Caco-2 (cell line): ENCODE results near the gene RASSF7. TPM values are rescaled to one million over a fixed set of nuclear protein-coding genes. Genes with fewer than 3 reads are reported as not detected.

ENCODE experiments used
- BruUV-seq: library from RNA; stranded (reverse); fragments of 400-500 nt; replicated peaks from 2 replicates; lab custom pipeline; 2021; lab: Mats Ljungman, UMichigan
- CTCF ChIA-PET: fragments of 300-600 bp; sonication (Branson Sonifier 250); formaldehyde crosslinking; loops from one replicate; lab custom pipeline; 2022; ENCODE audit warnings: antibody characterized with exemption; lab: Charles Lee
- POLR2A ChIA-PET: fragments of 300-600 bp; sonication (Branson Sonifier 250); formaldehyde crosslinking; loops from one replicate; lab custom pipeline; 2022; ENCODE audit warnings: antibody characterized with exemption; lab: Charles Lee
- DNase-seq, 2 experiments: peaks; one replicate each; pipeline versions ENCODE4 v3.0.0 to v3.0.0-alpha.2; 2020 to 2022
- H3K27me3 ChIP-seq: replicated peaks from 2 replicates; pipeline ENCODE4 v1.6.0; 2011; ENCODE audit warnings: low read length; ENCODE audit not compliant: control insufficient read depth, insufficient read depth
- H3K36me3 ChIP-seq: 2 replicates; pipeline ENCODE4 v1.5.1; 2011; ENCODE audit warnings: low read length; ENCODE audit not compliant: control insufficient read depth, insufficient read depth
- H3K4me1 ChIP-seq: fragments of 250-450 bp; sonication (Bioruptor Pico); 2 replicates; pipeline ENCODE4 v1.5.1; 2020; ENCODE audit warnings: mild to moderate bottlenecking
- H3K4me3 ChIP-seq: 2 replicates; pipeline ENCODE4 v1.5.1; 2011; ENCODE audit warnings: low read depth, mild to moderate bottlenecking, control low read depth, low read length
- H3K9me3 ChIP-seq: fragments of 250-450 bp; sonication (Bioruptor Pico); 2 replicates; pipeline ENCODE4 v1.5.1; 2020; ENCODE audit warnings: mild to moderate bottlenecking, moderate library complexity
- H3K27ac Mint-ChIP-seq: one replicate; pipeline ENCODE4 v1.8.0; 2022; ENCODE audit warnings: mixed read lengths; ENCODE audit not compliant: unreplicated experiment
- H3K27me3 Mint-ChIP-seq: one replicate; pipeline ENCODE4 v1.8.0; 2022; ENCODE audit warnings: mixed read lengths; ENCODE audit not compliant: insufficient read depth, unreplicated experiment
- H3K36me3 Mint-ChIP-seq: one replicate; pipeline ENCODE4 v1.8.0; 2022; ENCODE audit warnings: mild to moderate bottlenecking, mixed read lengths; ENCODE audit not compliant: insufficient read depth, unreplicated experiment
- H3K4me1 Mint-ChIP-seq: one replicate; pipeline ENCODE4 v1.8.0; 2022; ENCODE audit warnings: low read depth, mixed read lengths; ENCODE audit not compliant: unreplicated experiment
- H3K4me3 Mint-ChIP-seq: one replicate; pipeline ENCODE4 v1.8.0; 2022; ENCODE audit warnings: mild to moderate bottlenecking, moderate library complexity, mixed read lengths; ENCODE audit not compliant: unreplicated experiment
- H3K9me3 Mint-ChIP-seq: one replicate; pipeline ENCODE4 v1.8.0; 2022; ENCODE audit warnings: mixed read lengths; ENCODE audit not compliant: unreplicated experiment
- intact Hi-C: fragments of 100-400 bp; cut with micrococcal nuclease; formaldehyde crosslinking; loops from one replicate; pipeline ENCODE4 v1.10.0; 2022; ENCODE audit not compliant: unreplicated experiment
- total RNA-seq: library from RNA; stranded (reverse); gene quantifications from 2 replicates; pipeline ENCODE4 v1.2.3, GENCODE V29; 2022
- TF ChIP-seq, protein P1 (sequence below), 2 experiments: fragments of 200-600 bp in 1 of 2; IDR thresholded peaks; 1 replicate in 1 of 2; 2 replicates in 1 of 2; pipeline versions ENCODE4 v1.5.1 to v1.8.0; 2011 to 2022; ENCODE audit warnings: antibody characterized with exemption in 1 of 2, control low read depth in 1 of 2, inconsistent platforms in 1 of 2, low read depth in 1 of 2, low read length in 1 of 2, mild to moderate bottlenecking in 1 of 2, moderate library complexity in 1 of 2; ENCODE audit not compliant: insufficient read depth in 1 of 2, severe bottlenecking in 1 of 2, unreplicated experiment in 1 of 2

Gene RASSF7
- total RNA-seq, 1 experiment from 2014 or later: 65.5 TPM

DNA sequence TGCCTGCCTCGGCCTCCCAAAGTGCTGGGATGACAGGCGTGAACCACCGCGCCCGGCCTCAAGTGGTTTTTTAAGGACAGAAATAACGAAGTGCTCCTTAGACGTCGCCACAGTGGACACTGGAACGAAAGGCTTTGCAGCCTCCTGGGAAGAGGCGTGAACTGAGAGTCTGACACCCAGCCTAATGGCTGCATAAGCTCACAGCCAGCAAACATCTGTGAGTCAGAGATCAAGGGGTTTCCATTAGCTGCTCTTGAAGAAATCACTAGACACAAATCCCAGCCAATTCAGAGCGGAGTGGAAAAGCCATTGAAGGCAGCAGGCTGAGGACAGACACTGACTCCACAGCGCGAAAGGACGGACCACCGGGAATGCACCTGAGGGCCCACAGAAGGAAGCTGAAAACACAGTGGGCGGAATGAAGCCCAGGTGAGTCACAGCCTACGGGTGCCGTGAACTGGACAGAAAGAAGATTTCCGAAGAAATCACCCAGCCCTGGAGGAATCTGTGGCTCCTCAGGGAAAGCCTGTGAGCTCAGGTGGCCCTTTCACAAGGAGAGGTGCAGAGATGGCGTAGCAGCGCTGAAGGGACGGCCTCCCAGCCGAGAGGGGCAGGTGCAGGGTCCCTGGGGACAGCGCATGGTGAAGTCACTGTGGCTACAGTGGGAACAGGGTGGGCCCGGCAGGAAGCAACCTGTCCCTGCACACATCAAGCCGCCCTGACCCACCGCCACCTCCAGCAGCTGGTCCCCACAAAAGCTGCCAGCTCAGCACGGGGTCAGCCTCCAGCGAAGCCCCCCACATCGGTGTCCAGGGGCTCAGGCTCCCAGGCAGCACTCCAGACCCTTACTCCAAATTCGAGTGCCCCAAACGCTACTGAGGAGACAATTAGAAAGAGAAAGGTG is 11.8 kb upstream of the RASSF7 start:
- peaks cover 5% of the 10 kb centered on the region for H3K4me1 ChIP-seq
- Mint-ChIP-seq H3K9me3 (no peaks in the 10 kb centered on the region), H3K36me3 (no peaks in the 10 kb centered on the region), H3K27ac (no peak overlapping the region), H3K27me3 (no peaks in the 10 kb centered on the region), H3K4me1 (no peaks in the 10 kb centered on the region), H3K4me3 (no peak overlapping the region)
- intact Hi-C loops: no loop called here
- H3K27me3 ChIP-seq: no peaks in the 10 kb centered on the region
- no peaks in the 10 kb centered on the region for H3K9me3 ChIP-seq
- no TSS peak for BruUV-seq
- no peak for DNase-seq
- no peak overlapping the region for H3K4me3 ChIP-seq
- TF ChIP-seq, protein P1, sequence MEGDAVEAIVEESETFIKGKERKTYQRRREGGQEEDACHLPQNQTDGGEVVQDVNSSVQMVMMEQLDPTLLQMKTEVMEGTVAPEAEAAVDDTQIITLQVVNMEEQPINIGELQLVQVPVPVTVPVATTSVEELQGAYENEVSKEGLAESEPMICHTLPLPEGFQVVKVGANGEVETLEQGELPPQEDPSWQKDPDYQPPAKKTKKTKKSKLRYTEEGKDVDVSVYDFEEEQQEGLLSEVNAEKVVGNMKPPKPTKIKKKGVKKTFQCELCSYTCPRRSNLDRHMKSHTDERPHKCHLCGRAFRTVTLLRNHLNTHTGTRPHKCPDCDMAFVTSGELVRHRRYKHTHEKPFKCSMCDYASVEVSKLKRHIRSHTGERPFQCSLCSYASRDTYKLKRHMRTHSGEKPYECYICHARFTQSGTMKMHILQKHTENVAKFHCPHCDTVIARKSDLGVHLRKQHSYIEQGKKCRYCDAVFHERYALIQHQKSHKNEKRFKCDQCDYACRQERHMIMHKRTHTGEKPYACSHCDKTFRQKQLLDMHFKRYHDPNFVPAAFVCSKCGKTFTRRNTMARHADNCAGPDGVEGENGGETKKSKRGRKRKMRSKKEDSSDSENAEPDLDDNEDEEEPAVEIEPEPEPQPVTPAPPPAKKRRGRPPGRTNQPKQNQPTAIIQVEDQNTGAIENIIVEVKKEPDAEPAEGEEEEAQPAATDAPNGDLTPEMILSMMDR (IDR thresholded peaks at IDR 0.05; ENCODE audit: insufficient read depth in 1 of 2, low read depth in 1 of 2, low read length in 1 of 2, severe bottlenecking in 1 of 2, unreplicated experiment in 1 of 2): no peak
- no peaks in the 10 kb centered on the region for H3K36me3 ChIP-seq
- CTCF ChIA-PET: no interaction called here
- POLR2A ChIA-PET: interaction anchor here (0.6 kb wide), 1 partner anchor 271 kb away, joined by 3 read pairs; no protein-coding TSS in a partner anchor

DNA sequence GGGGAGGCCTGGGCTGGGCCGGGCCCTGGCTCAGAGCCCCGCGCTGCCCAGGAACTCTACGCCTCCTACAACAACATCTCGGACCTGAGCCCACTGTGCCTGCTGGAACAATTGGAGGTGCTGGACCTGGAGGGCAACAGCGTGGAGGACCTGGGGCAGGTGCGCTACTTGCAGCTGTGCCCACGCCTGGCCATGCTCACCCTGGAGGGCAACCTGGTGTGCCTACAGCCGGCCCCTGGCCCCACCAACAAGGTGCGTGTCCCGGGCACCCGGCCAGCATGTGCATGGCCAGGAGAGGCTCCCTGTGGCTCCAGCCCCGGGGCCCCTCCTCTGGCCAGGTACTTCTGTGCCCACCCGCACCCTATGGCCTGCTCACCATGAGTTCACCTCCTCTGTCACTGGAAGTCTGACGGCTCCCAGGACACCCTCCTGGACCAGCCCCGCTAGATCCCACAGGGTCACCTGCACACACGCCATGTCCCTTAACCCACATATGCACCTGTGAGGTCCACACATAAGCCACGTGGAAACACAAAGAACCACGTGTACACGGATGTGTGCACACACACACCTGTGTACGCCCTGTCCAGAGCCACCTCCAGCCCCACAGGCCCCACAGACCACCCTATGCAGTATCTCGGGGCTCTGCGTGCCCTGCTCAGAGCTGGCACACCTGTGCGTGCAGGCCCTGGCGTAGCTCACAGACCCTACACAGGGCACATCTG is 10.6 kb upstream of the RASSF7 start:
- Mint-ChIP-seq H3K4me1 (no peaks in the 10 kb centered on the region), H3K27ac (no peak overlapping the region), H3K4me3 (no peak overlapping the region), H3K36me3 (no peaks in the 10 kb centered on the region), H3K9me3 (no peaks in the 10 kb centered on the region), H3K27me3 (no peaks in the 10 kb centered on the region)
- ChIA-PET CTCF (no interaction called here), POLR2A (no interaction called here)
- Histone ChIP-seq H3K36me3 (no peaks in the 10 kb centered on the region), H3K9me3 (no peaks in the 10 kb centered on the region), H3K4me3 (no peak overlapping the region), H3K4me1 (peaks cover 13% of the 10 kb centered on the region), H3K27me3 (no peaks in the 10 kb centered on the region)
- TF ChIP-seq, protein P1 (IDR thresholded peaks at IDR 0.05; ENCODE audit: insufficient read depth in 1 of 2, low read depth in 1 of 2, low read length in 1 of 2, severe bottlenecking in 1 of 2, unreplicated experiment in 1 of 2): no peak
- BruUV-seq: no TSS peak
- no peak for DNase-seq
- intact Hi-C loops: loop anchor here (10.0 kb wide), 1 partner anchor 175 kb away; no protein-coding TSS in a partner anchor

DNA sequence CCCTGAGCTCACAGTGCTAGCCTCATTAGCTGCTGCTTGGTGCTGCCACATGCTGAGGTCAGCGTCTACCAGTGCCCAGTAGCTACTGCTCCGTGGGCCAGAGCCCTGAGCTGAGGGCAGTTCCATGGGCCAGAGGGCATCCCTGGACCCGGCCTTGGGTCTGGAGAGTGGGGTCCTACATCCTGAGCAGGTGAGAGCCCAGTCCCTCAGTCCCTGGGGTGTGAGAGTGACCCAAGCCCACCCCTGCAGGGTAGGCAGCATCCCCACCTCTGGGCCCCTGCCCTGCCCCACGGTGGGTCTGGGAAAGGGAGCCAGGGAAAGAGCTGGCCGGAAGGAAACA is 10.1 kb upstream of the RASSF7 start:
- H3K4me1 ChIP-seq: peaks cover 13% of the 10 kb centered on the region
- no peaks in the 10 kb centered on the region for H3K9me3 ChIP-seq
- intact Hi-C loops: loop anchor here (10.0 kb wide), 1 partner anchor 174 kb away; no protein-coding TSS in a partner anchor
- no TSS peak for BruUV-seq
- no peaks in the 10 kb centered on the region for H3K27me3 ChIP-seq
- no peaks in the 10 kb centered on the region for H3K36me3 Mint-ChIP-seq
- no peaks in the 10 kb centered on the region for H3K27me3 Mint-ChIP-seq
- H3K9me3 Mint-ChIP-seq: no peaks in the 10 kb centered on the region
- ChIA-PET POLR2A (no interaction called here), CTCF (interaction anchor here (0.9 kb wide), 1 partner anchor 102 kb away, joined by 5 read pairs; no protein-coding TSS in a partner anchor)
- TF ChIP-seq, protein P1 (IDR thresholded peaks at IDR 0.05; ENCODE audit: insufficient read depth in 1 of 2, low read depth in 1 of 2, low read length in 1 of 2, severe bottlenecking in 1 of 2, unreplicated experiment in 1 of 2): no peak
- H3K4me3 ChIP-seq: no peak overlapping the region
- no peaks in the 10 kb centered on the region for H3K4me1 Mint-ChIP-seq
- no peak overlapping the region for H3K4me3 Mint-ChIP-seq
- no peaks in the 10 kb centered on the region for H3K36me3 ChIP-seq
- H3K27ac Mint-ChIP-seq: no peak overlapping the region
- no peak for DNase-seq
